Tibial artery (tissue), 4 donors: ENCODE measurements around the gene CERS6.

ENCODE experiments used
- DNase-seq, 2 donors: peaks; one replicate each; pipeline ENCODE4 v3.0.0-alpha.2; 2019
- H3K27ac ChIP-seq, 2 donors: fragments of 200-600 bp; sonication (generic) in 1 of 2; 1 replicate in 1 of 2; 2 replicates in 1 of 2; pipeline ENCODE4 v1.5.1; 2018 to 2019; ENCODE audit warnings: mild to moderate bottlenecking in 1 of 2
- H3K27me3 ChIP-seq, 2 donors: fragments of 200-600 bp; sonication (generic) in 1 of 2; one replicate each; pipeline versions ENCODE4 v1.5.1 to v1.6.0; 2016 to 2019
- H3K36me3 ChIP-seq, 3 donors: fragments of 200-600 bp; sonication (generic) in 2 of 3; one replicate each; pipeline ENCODE4 v1.5.1; 2016 to 2019; ENCODE audit warnings: mild to moderate bottlenecking in 2 of 3
- H3K4me1 ChIP-seq, 4 donors: fragments of 200-600 bp; sonication (generic) in 2 of 4; 1 replicate in 3 of 4; 2 replicates in 1 of 4; pipeline ENCODE4 v1.5.1; 2016 to 2019
- H3K4me3 ChIP-seq, 2 donors: fragments of 200-600 bp; sonication (generic) in 1 of 2; 1 replicate in 1 of 2; 2 replicates in 1 of 2; pipeline ENCODE4 v1.5.1; 2018 to 2019; ENCODE audit warnings: mild to moderate bottlenecking in 2 of 2
- H3K9me3 ChIP-seq, 3 donors: fragments of 200-600 bp; sonication (generic) in 1 of 3; one replicate each; pipeline ENCODE4 v1.5.1; 2016 to 2019
- CTCF ChIP-seq, 2 experiments: fragments of 200-600 bp in 1 of 2; fragments of 450-650 bp in 1 of 2; IDR thresholded peaks; one replicate each; pipeline ENCODE4 v1.5.1; 2017 to 2019; ENCODE audit warnings: antibody characterized with exemption in 2 of 2, mild to moderate bottlenecking in 1 of 2, moderate library complexity in 1 of 2
- intact Hi-C: fragments of 100-400 bp; cut with DNase I; formaldehyde crosslinking; loops from one replicate; pipeline ENCODE4 v1.15.0; 2023; ENCODE audit warnings: low total_unique reads

CERS6 gene

GRCh38 chr2:168667156-168667555, 211.1 kb downstream of the CERS6 start:
- intact Hi-C loops, result no loop called here

GRCh38 chr2:168669151-168669550, 213.1 kb downstream of the CERS6 start:
- DNase-seq, result no peak
- Histone ChIP-seq H3K9me3 (no peaks in the 10 kb centered on the region), H3K4me1 (no peaks in the 10 kb centered on the region), H3K36me3 (no peaks in the 10 kb centered on the region), H3K27me3 (no peaks in the 10 kb centered on the region), H3K27ac (no peak overlapping the region), H3K4me3 (no peak overlapping the region)
- intact Hi-C loops, result no loop called here
- no peak for TF ChIP-seq CTCF (IDR thresholded peaks at IDR 0.05)

More at GRCh38 chr2:168667156-168667555, 211.1 kb downstream of the CERS6 start:
- Histone ChIP-seq H3K27ac (no peak overlapping the region), H3K4me1 (no peaks in the 10 kb centered on the region), H3K27me3 (no peaks in the 10 kb centered on the region), H3K4me3 (no peak overlapping the region), H3K9me3 (no peaks in the 10 kb centered on the region), H3K36me3 (no peaks in the 10 kb centered on the region)
- TF ChIP-seq CTCF (IDR thresholded peaks at IDR 0.05), result no peak
- no peak for DNase-seq

GRCh38 chr2:168670478-168670877, 214.4 kb downstream of the CERS6 start:
- no peak for TF ChIP-seq CTCF (IDR thresholded peaks at IDR 0.05)
- no peak for DNase-seq
- Histone ChIP-seq H3K4me3 (no peak overlapping the region), H3K27ac (no peak overlapping the region), H3K27me3 (no peaks in the 10 kb centered on the region), H3K4me1 (no peaks in the 10 kb centered on the region), H3K36me3 (no peaks in the 10 kb centered on the region), H3K9me3 (no peaks in the 10 kb centered on the region)
- intact Hi-C loops, result no loop called here

DNA sequence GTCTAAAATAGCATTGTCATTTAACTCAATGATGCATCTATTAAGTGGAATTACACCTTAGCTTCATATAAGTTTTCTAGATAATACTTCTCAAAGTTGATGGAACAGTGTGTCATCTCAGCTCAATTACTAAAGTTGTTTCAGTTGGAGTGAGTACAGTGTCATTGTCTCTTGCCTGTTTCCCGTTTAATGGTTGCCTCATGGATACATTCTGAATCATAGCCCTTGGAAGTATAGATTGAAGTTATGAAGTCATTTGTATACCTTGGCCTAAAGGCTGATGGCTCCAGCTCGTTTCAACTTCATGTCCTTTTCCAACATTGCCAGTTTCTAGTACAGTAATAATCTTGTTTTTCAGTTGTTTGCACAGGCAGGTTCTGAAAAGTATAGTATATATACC, 215.9 kb downstream of the CERS6 start:
- H3K9me3 ChIP-seq, result no peaks in the 10 kb centered on the region
- H3K27me3 ChIP-seq, result no peaks in the 10 kb centered on the region
- intact Hi-C loops, result no loop called here
- no peak overlapping the region for H3K27ac ChIP-seq
- TF ChIP-seq CTCF (IDR thresholded peaks at IDR 0.05), result no peak
- H3K4me1 ChIP-seq, result no peaks in the 10 kb centered on the region
- no peak for DNase-seq
- H3K4me3 ChIP-seq, result no peak overlapping the region
- no peaks in the 10 kb centered on the region for H3K36me3 ChIP-seq

DNA sequence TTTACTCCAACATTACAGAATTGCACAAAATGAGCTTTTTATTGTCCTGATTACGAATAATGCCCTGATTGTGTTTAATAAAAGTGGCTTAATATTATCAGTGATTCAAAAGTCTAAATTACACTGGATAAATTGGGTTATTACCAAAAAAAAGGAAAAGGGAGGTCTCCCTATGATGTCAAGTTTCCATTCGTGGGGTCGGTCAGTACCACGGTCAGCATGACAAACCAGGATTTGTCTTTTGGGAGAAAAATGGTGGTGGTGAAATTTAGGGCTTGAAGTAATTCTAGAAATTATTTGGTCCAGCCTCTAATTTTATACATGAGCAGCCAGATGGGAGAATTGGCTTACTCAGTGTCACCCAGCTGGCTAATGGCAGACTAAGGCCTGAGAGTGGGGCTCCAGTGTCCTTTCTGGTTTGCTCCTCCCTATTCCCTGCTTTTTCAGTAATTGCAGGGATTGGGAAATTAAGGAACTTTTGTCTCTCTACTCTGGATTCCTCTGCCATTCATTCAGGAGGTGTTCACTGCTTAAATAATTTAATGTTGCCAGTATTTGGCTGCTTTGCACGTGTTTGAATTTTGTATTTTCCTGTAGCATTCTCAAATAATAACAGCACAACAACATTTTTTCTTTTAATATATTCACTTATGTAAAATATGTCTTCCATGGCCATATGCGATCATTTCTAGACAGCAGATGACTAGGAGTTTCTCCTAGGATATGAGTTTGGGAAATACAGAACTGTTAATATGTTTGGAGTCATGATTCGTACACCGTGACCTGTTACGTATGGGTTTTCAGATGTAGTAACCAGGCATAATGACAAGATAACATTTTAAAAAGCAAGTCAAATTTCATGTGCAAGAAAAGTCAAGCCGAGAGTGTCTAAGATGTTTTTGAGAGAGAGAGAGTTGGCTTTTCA, 217.5 kb downstream of the CERS6 start:
- H3K9me3 ChIP-seq, result no peaks in the 10 kb centered on the region
- TF ChIP-seq CTCF (IDR thresholded peaks at IDR 0.05), result no peak
- H3K36me3 ChIP-seq, result no peaks in the 10 kb centered on the region
- DNase-seq, result no peak
- intact Hi-C loops, result no loop called here
- no peaks in the 10 kb centered on the region for H3K4me1 ChIP-seq
- no peak overlapping the region for H3K4me3 ChIP-seq
- H3K27ac ChIP-seq, result no peak overlapping the region
- no peaks in the 10 kb centered on the region for H3K27me3 ChIP-seq
